Stimulated activated naive CD8-positive, alpha-beta T cell treated with anti-CD3 and anti-CD28 coated beads, Interleukin-15, Interleukin-2, amounts not matched to agents 100 ng/mL and 50 ng/mL, for 24 hours (primary cell): ENCODE measurements around the gene BTNL8.
"Not testable (repeated sequence)": the region's sequence is repeated elsewhere in the genome, so short reads cannot be mapped to it uniquely, and the experiment has no call there.

Experiments used
- H3K27ac Mint-ChIP-seq: one replicate; pipeline ENCODE4 v1.8.0; 2021; ENCODE audit warnings: mild to moderate bottlenecking, mixed read lengths
- H3K27me3 Mint-ChIP-seq: one replicate; pipeline ENCODE4 v1.8.0; 2021; ENCODE audit warnings: mixed read lengths
- H3K36me3 Mint-ChIP-seq: one replicate; pipeline ENCODE4 v1.8.0; 2021; ENCODE audit warnings: low read depth, mixed read lengths
- H3K4me1 Mint-ChIP-seq: one replicate; pipeline ENCODE4 v1.8.0; 2021; ENCODE audit warnings: low read depth, mixed read lengths
- H3K4me3 Mint-ChIP-seq: one replicate; pipeline ENCODE4 v1.8.0; 2021; ENCODE audit warnings: mild to moderate bottlenecking, mixed read lengths
- H3K9me3 Mint-ChIP-seq: one replicate; pipeline ENCODE4 v1.8.0; 2021; ENCODE audit warnings: mixed read lengths

Gene BTNL8

GRCh38 chr5:180869587-180869986 is 29.4 kb upstream of the BTNL8 start:
- Mint-ChIP-seq H3K27me3 (peaks cover 14% of the 10 kb centered on the region), H3K27ac (no peak overlapping the region), H3K4me3 (no peak overlapping the region), H3K4me1 (peaks cover 10% of the 10 kb centered on the region), H3K36me3 (no peaks in the 10 kb centered on the region), H3K9me3 (no peaks in the 10 kb centered on the region)

GRCh38 chr5:180870276-180871068 is 28.5 kb upstream of the BTNL8 start:
- Mint-ChIP-seq H3K4me3 (no peak overlapping the region), H3K4me1 (peaks cover 10% of the 10 kb centered on the region), H3K27ac (no peak overlapping the region), H3K27me3 (peaks cover 14% of the 10 kb centered on the region), H3K36me3 (no peaks in the 10 kb centered on the region), H3K9me3 (no peaks in the 10 kb centered on the region)

- Mint-ChIP-seq H3K4me1 (peaks cover 10% of the 10 kb centered on the region), H3K27me3 (peaks cover 8% of the 10 kb centered on the region), H3K27ac (no peak overlapping the region), H3K4me3 (no peak overlapping the region), H3K9me3 (no peaks in the 10 kb centered on the region), H3K36me3 (no peaks in the 10 kb centered on the region)
These were observed 26.5 kb upstream of the BTNL8 start for GRCh38 chr5:180872419-180872818.

GRCh38 chr5:180873615-180874520 is 25.1 kb upstream of the BTNL8 start:
- Mint-ChIP-seq H3K27ac (no peak overlapping the region), H3K27me3 (peaks cover 4% of the 10 kb centered on the region), H3K4me3 (no peak overlapping the region)

GRCh38 chr5:180874804-180875582 is 24.0 kb upstream of the BTNL8 start:
- H3K27me3 Mint-ChIP-seq = peaks cover 2% of the 10 kb centered on the region
- no peak overlapping the region for H3K27ac Mint-ChIP-seq

More at GRCh38 chr5:180873615-180874520, 25.1 kb upstream of the BTNL8 start:
- no peaks in the 10 kb centered on the region for H3K36me3 Mint-ChIP-seq
- H3K4me1 Mint-ChIP-seq = peaks cover 8% of the 10 kb centered on the region
- H3K9me3 Mint-ChIP-seq = no peaks in the 10 kb centered on the region

GRCh38 chr5:180875860-180876426 is 23.0 kb upstream of the BTNL8 start:
- H3K4me1 Mint-ChIP-seq = peaks cover 6% of the 10 kb centered on the region
- no peak overlapping the region for H3K4me3 Mint-ChIP-seq
- no peaks in the 10 kb centered on the region for H3K9me3 Mint-ChIP-seq
- H3K27me3 Mint-ChIP-seq = no peaks in the 10 kb centered on the region
- no peaks in the 10 kb centered on the region for H3K36me3 Mint-ChIP-seq
- no peak overlapping the region for H3K27ac Mint-ChIP-seq

More at GRCh38 chr5:180874804-180875582, 24.0 kb upstream of the BTNL8 start:
- peaks cover 6% of the 10 kb centered on the region for H3K4me1 Mint-ChIP-seq
- H3K4me3 Mint-ChIP-seq = no peak overlapping the region
- H3K36me3 Mint-ChIP-seq = no peaks in the 10 kb centered on the region
- no peaks in the 10 kb centered on the region for H3K9me3 Mint-ChIP-seq

- H3K4me1 Mint-ChIP-seq, H3K4me3 Mint-ChIP-seq, H3K9me3 Mint-ChIP-seq, H3K36me3 Mint-ChIP-seq, H3K27ac Mint-ChIP-seq: not testable (repeated sequence)
- H3K27me3 Mint-ChIP-seq = peaks cover 39% of the 10 kb centered on the region
These were observed 13.0 kb upstream of the BTNL8 start for GRCh38 chr5:180885845-180886529.

- Mint-ChIP-seq H3K9me3 (no peaks in the 10 kb centered on the region), H3K27me3 (peaks cover 41% of the 10 kb centered on the region), H3K36me3 (no peaks in the 10 kb centered on the region), H3K27ac (no peak overlapping the region), H3K4me1 (no peaks in the 10 kb centered on the region), H3K4me3 (no peak overlapping the region)
These were observed 9.6 kb upstream of the BTNL8 start for GRCh38 chr5:180889381-180889780.

GRCh38 chr5:180895330-180895729 is 3.6 kb upstream of the BTNL8 start:
- H3K4me1 Mint-ChIP-seq, H3K4me3 Mint-ChIP-seq, H3K27ac Mint-ChIP-seq, H3K9me3 Mint-ChIP-seq, H3K36me3 Mint-ChIP-seq: not testable (repeated sequence)
- H3K27me3 Mint-ChIP-seq = peaks cover 36% of the 10 kb centered on the region

GRCh38 chr5:180900178-180900577 is 1.2 kb downstream of the BTNL8 start:
- Mint-ChIP-seq H3K27me3 (peaks cover 7% of the 10 kb centered on the region), H3K4me1 (peaks cover 7% of the 10 kb centered on the region), H3K9me3 (no peaks in the 10 kb centered on the region), H3K27ac (no peak overlapping the region), H3K4me3 (no peak overlapping the region), H3K36me3 (no peaks in the 10 kb centered on the region)

- Mint-ChIP-seq H3K9me3 (no peaks in the 10 kb centered on the region), H3K36me3 (no peaks in the 10 kb centered on the region), H3K4me3 (no peak overlapping the region), H3K27me3 (peaks cover 11% of the 10 kb centered on the region), H3K27ac (no peak overlapping the region), H3K4me1 (peaks cover 7% of the 10 kb centered on the region)
These were observed 2.5 kb downstream of the BTNL8 start for GRCh38 chr5:180901319-180902009.

- Mint-ChIP-seq H3K36me3 (no peaks in the 10 kb centered on the region), H3K27me3 (peaks cover 25% of the 10 kb centered on the region), H3K27ac (no peak overlapping the region), H3K4me3 (no peak overlapping the region), H3K4me1 (peaks cover 20% of the 10 kb centered on the region), H3K9me3 (no peaks in the 10 kb centered on the region)
These were observed 9.4 kb downstream of the BTNL8 start for GRCh38 chr5:180908400-180908799.

GRCh38 chr5:180908998-180909731 is 10.2 kb downstream of the BTNL8 start:
- peaks cover 29% of the 10 kb centered on the region for H3K27me3 Mint-ChIP-seq
- H3K27ac Mint-ChIP-seq = no peak overlapping the region
- H3K9me3 Mint-ChIP-seq = no peaks in the 10 kb centered on the region
- no peaks in the 10 kb centered on the region for H3K36me3 Mint-ChIP-seq
- H3K4me3 Mint-ChIP-seq = no peak overlapping the region
- peaks cover 20% of the 10 kb centered on the region for H3K4me1 Mint-ChIP-seq
